Measurements from ENCODE around the gene AGAP1.

DNA sequence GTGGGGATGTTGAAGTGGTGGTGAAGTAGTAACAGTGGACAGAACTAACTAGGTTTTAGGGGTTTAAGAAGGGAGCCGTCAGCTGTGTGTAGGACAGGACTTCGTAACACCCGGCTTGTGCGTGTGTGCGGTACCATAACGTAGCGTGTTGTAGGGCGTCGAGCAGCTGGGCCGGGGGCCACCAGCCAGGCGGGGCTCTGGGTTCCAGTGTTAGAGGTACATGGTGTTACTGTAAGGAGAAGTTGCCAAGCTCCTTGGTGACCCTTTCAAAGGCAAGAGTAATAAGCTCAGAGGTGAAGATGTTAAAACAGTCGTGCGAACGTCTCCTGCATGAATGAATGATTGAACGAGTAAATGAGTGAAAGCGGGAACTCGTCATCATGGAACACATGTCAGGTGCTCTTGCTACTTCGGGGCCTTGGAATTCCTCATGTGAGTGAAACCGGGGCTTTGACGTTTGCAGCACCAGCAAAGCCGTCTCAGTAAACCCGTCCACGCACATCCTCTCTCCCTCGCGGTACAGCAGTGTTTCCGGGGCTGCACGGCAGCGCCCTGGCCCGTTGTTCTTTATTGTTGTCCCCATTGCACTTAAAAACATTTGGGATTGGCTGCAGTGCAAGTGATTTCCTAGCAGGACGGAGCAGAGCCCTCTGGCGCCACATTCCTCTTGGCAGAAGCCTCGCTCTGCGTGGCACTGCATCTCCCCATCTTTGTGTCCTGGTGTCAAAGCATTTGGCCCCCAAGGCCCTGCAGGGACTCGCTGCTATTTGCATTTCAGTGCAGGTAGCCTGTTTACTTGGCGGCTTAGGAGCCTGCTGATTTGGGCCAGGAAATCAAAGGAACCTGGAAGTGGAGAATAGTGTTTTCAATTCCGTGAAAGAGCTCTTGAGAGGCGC, 559.3 kb downstream of the AGAP1 start:
- TF ChIP-seq POLR2A (IDR thresholded peaks at IDR 0.05; ENCODE audit: low read depth, low read length) (no peak), POLR2AphosphoS5 (IDR thresholded peaks at IDR 0.05; ENCODE audit: low read depth, low read length) (no peak)

Measured in GM12892 (cell line).